H9 (cell line): ENCODE measurements around the gene SUV39H1. TPM values are rescaled to one million over a fixed set of nuclear protein-coding genes. Genes with fewer than 3 reads are reported as not detected.

Experiments
- DNase-seq: peaks from one replicate; pipeline ENCODE4 v3.0.0-alpha.2; 2017
- H2AFZ ChIP-seq: one replicate; pipeline ENCODE4 v1.6.1; 2013; ENCODE audit warnings: mild to moderate bottlenecking, low read length, control low read depth, moderate library complexity
- H2AK5ac ChIP-seq: 2 replicates; pipeline ENCODE4 v1.6.1; 2013; ENCODE audit warnings: low read length, control low read depth, mixed read lengths; ENCODE audit not compliant: insufficient read length
- H2BK120ac ChIP-seq: one replicate; pipeline ENCODE4 v1.6.1; 2013; ENCODE audit warnings: low read depth, mild to moderate bottlenecking, low read length, control low read depth, inconsistent platforms; ENCODE audit not compliant: poor library complexity, severe bottlenecking
- H2BK12ac ChIP-seq: 2 replicates; pipeline ENCODE4 v1.6.1; 2013; ENCODE audit warnings: low read length, control low read depth, mixed read lengths, low read depth; ENCODE audit not compliant: insufficient read length
- H2BK15ac ChIP-seq: 2 replicates; pipeline ENCODE4 v1.6.1; 2013; ENCODE audit warnings: low read depth, low read length, control low read depth
- H2BK20ac ChIP-seq: one replicate; pipeline ENCODE4 v1.6.1; 2013; ENCODE audit warnings: low read depth, mild to moderate bottlenecking, low read length, control low read depth, inconsistent platforms; ENCODE audit not compliant: poor library complexity, severe bottlenecking
- H2BK5ac ChIP-seq: 2 replicates; pipeline ENCODE4 v1.6.1; 2013; ENCODE audit warnings: low read length, control low read depth, mixed read lengths; ENCODE audit not compliant: insufficient read length
- H3K14ac ChIP-seq: 2 replicates; pipeline ENCODE4 v1.6.1; 2013; ENCODE audit warnings: low read length, control low read depth; ENCODE audit not compliant: insufficient read depth
- H3K18ac ChIP-seq: 2 replicates; pipeline ENCODE4 v1.6.1; 2013; ENCODE audit warnings: low read depth, mild to moderate bottlenecking, mixed read lengths, low read length, control low read depth; ENCODE audit not compliant: insufficient read length
- H3K23ac ChIP-seq: 2 replicates; pipeline ENCODE4 v1.6.1; 2013; ENCODE audit warnings: low read length, control low read depth, mixed read lengths, low read depth; ENCODE audit not compliant: insufficient read length
- H3K23me2 ChIP-seq: 2 replicates; pipeline ENCODE4 v1.6.1; 2013; ENCODE audit warnings: low read depth, mild to moderate bottlenecking, mixed read lengths, low read length, control low read depth; ENCODE audit not compliant: insufficient read length, poor library complexity, severe bottlenecking
- H3K27ac ChIP-seq: 2 replicates; pipeline ENCODE4 v1.5.1; 2013; ENCODE audit warnings: low read length, control low read depth, mixed read lengths, low read depth; ENCODE audit not compliant: insufficient read length
- H3K27me3 ChIP-seq: 2 replicates; pipeline ENCODE4 v1.6.1; 2013; ENCODE audit warnings: low read length, control low read depth, inconsistent platforms; ENCODE audit not compliant: insufficient read depth
- H3K4ac ChIP-seq: 2 replicates; pipeline ENCODE4 v1.6.1; 2013; ENCODE audit warnings: low read depth, mild to moderate bottlenecking, control low read depth, inconsistent platforms, low read length, moderate library complexity
- H3K4me1 ChIP-seq: 2 replicates; pipeline ENCODE4 v1.6.1; 2013; ENCODE audit warnings: low read length, control low read depth, inconsistent platforms; ENCODE audit not compliant: insufficient read depth
- H3K4me2 ChIP-seq: 2 replicates; pipeline ENCODE4 v1.6.1; 2013; ENCODE audit warnings: low read length, control low read depth, mixed read lengths; ENCODE audit not compliant: insufficient read length, insufficient read depth
- H3K56ac ChIP-seq: 2 replicates; pipeline ENCODE4 v1.6.1; 2013; ENCODE audit warnings: low read depth, mild to moderate bottlenecking, mixed read lengths, low read length, control low read depth; ENCODE audit not compliant: insufficient read length
- H3K79me1 ChIP-seq: 2 replicates; pipeline ENCODE4 v1.6.1; 2013; ENCODE audit warnings: low read depth, mild to moderate bottlenecking, moderate library complexity, low read length, control low read depth, inconsistent platforms; ENCODE audit not compliant: insufficient read depth, poor library complexity, severe bottlenecking
- H3K79me2 ChIP-seq: 2 replicates; pipeline ENCODE4 v1.6.1; 2013; ENCODE audit warnings: low read length, control low read depth, inconsistent platforms; ENCODE audit not compliant: insufficient read depth
- H3K9ac ChIP-seq: 2 replicates; pipeline ENCODE4 v1.6.1; 2013; ENCODE audit warnings: low read length, control low read depth, mixed read lengths; ENCODE audit not compliant: insufficient read length; ENCODE audit errors: extremely low read depth
- H3K9me3 ChIP-seq: one replicate; pipeline ENCODE4 v1.6.1; 2013; ENCODE audit warnings: low read depth, low read length, inconsistent platforms; ENCODE audit not compliant: control insufficient read depth
- H3T11ph ChIP-seq: one replicate; pipeline ENCODE4 v1.6.1; 2013; ENCODE audit warnings: mild to moderate bottlenecking, low read length, control low read depth, inconsistent platforms
- H4K20me1 ChIP-seq: one replicate; pipeline ENCODE4 v1.6.1; 2013; ENCODE audit not compliant: control insufficient read depth, insufficient read length, insufficient read depth
- H4K5ac ChIP-seq: 2 replicates; pipeline ENCODE4 v1.6.1; 2013; ENCODE audit warnings: low read depth, mild to moderate bottlenecking, mixed read lengths, low read length, control low read depth; ENCODE audit not compliant: insufficient read length
- H4K8ac ChIP-seq: replicated peaks from 2 replicates; pipeline ENCODE4 v1.6.1; 2013; ENCODE audit warnings: low read length, control low read depth, mixed read lengths, low read depth; ENCODE audit not compliant: insufficient read length
- H4K91ac ChIP-seq: 2 replicates; pipeline ENCODE4 v1.6.1; 2013; ENCODE audit warnings: low read depth, mild to moderate bottlenecking, moderate library complexity, mixed read lengths, low read length, control low read depth; ENCODE audit not compliant: insufficient read length
- H3K27ac Mint-ChIP-seq, 3 experiments: 2 replicates in 2 of 3; 3 replicates in 1 of 3; pipeline ENCODE4 v1.8.0; 2020 to 2021; ENCODE audit warnings: mixed read lengths in 3 of 3, mild to moderate bottlenecking in 1 of 3, moderate library complexity in 1 of 3
- H3K27me3 Mint-ChIP-seq: 2 replicates; pipeline ENCODE4 v1.8.0; 2021; ENCODE audit warnings: low read depth, mild to moderate bottlenecking, moderate library complexity, mixed read lengths
- H3K36me3 Mint-ChIP-seq, 3 experiments: 2 replicates in 2 of 3; 3 replicates in 1 of 3; pipeline ENCODE4 v1.8.0; 2020 to 2021; ENCODE audit warnings: low read depth in 3 of 3, mixed read lengths in 3 of 3; ENCODE audit not compliant: insufficient read depth in 1 of 3
- H3K4me1 Mint-ChIP-seq, 2 experiments: 2 replicates each; pipeline ENCODE4 v1.8.0; 2020; ENCODE audit warnings: mixed read lengths in 2 of 2
- H3K4me3 Mint-ChIP-seq, 2 experiments: 2 replicates in 1 of 2; 3 replicates in 1 of 2; pipeline ENCODE4 v1.8.0; 2020 to 2021; ENCODE audit warnings: mild to moderate bottlenecking in 2 of 2, mixed read lengths in 2 of 2, moderate library complexity in 1 of 2
- H3K9me3 Mint-ChIP-seq, 2 experiments: 2 replicates in 1 of 2; 3 replicates in 1 of 2; pipeline ENCODE4 v1.8.0; 2020; ENCODE audit warnings: mild to moderate bottlenecking in 2 of 2, mixed read lengths in 2 of 2, moderate library complexity in 1 of 2
- CTCF ChIP-seq: fragments of 200-600 bp; sonication (generic); conservative IDR thresholded peaks from 3 replicates; pipeline ENCODE4 v1.8.0; 2021; ENCODE audit warnings: antibody characterized with exemption, mild to moderate bottlenecking
- WGBS: extraction: QIAGEN DNeasy Blood & Tissue Kit; methylation state at CpG from one replicate; pipeline ENCODE4 v1.1.7; 2013; ENCODE audit warnings: missing lambda C conversion rate, low lambda C conversion rate, mixed read lengths; ENCODE audit not compliant: insufficient read length; ENCODE audit errors: extremely low coverage; 5-methylcytosine and 5-hydroxymethylcytosine counted together
- total RNA-seq: library from RNA; stranded (reverse); gene quantifications from 2 replicates; pipeline ENCODE4 v1.2.1, GENCODE V29; 2021

Gene SUV39H1
- total RNA-seq, 1 experiment from 2014 or later: 16.2 TPM

- H3K4me3 Mint-ChIP-seq: no peak overlapping the region
- no peak for DNase-seq
- TF ChIP-seq CTCF: no peak
- H3K36me3 Mint-ChIP-seq: peaks cover 0 to 4% (median 2%) of the 10 kb centered on the region in 3 experiments; a peak in 4 of 7 replicates
- no peak overlapping the region for H2BK15ac ChIP-seq
- no peak overlapping the region for H4K91ac ChIP-seq
- no peak overlapping the region for H2BK5ac ChIP-seq
- H3K79me1 ChIP-seq: no peaks in the 10 kb centered on the region
- H3K27ac Mint-ChIP-seq: no peak overlapping the region
- H3K14ac ChIP-seq: no peak overlapping the region
- no peaks in the 10 kb centered on the region for H3K23me2 ChIP-seq
- no peak overlapping the region for H3K18ac ChIP-seq
- H2BK12ac ChIP-seq: no peak overlapping the region
- no peaks in the 10 kb centered on the region for H4K20me1 ChIP-seq
- H3T11ph ChIP-seq: no peak overlapping the region
- H4K5ac ChIP-seq: no peak overlapping the region
- H2AFZ ChIP-seq: no peak overlapping the region
- H2AK5ac ChIP-seq: no peak overlapping the region
- H3K27me3 ChIP-seq: no peaks in the 10 kb centered on the region; the same call in 1 of the 2 replicates
- no peaks in the 10 kb centered on the region for H3K79me2 ChIP-seq
- no peak overlapping the region for H3K9ac ChIP-seq
- no peak overlapping the region for H2BK120ac ChIP-seq
- no peaks in the 10 kb centered on the region for H3K4me1 ChIP-seq
- no peak overlapping the region for H3K4ac ChIP-seq
- H4K8ac ChIP-seq: no peak overlapping the region
- H3K56ac ChIP-seq: no peak overlapping the region
- no peak overlapping the region for H2BK20ac ChIP-seq
- H3K9me3 ChIP-seq: peaks cover 50% of the 10 kb centered on the region
- H3K4me1 Mint-ChIP-seq: no peaks in the 10 kb centered on the region
- H3K23ac ChIP-seq: no peak overlapping the region
- no peak overlapping the region for H3K27ac ChIP-seq
- peaks cover 69 to 70% of the 10 kb centered on the region in 2 experiments for H3K9me3 Mint-ChIP-seq
- H3K27me3 Mint-ChIP-seq: peaks cover 48% of the 10 kb centered on the region
- no CpG with 5 or more reads among the region's 4 CpGs for WGBS
- H3K4me2 ChIP-seq: no peak overlapping the region
These were observed 19.5 kb downstream of the SUV39H1 start for GRCh38 chrX:48715876-48716502.
